Sciatic nerve (tissue), 2 donors: ENCODE results near the gene ANO6. TPM values are rescaled to one million over a fixed set of nuclear protein-coding genes. Genes with fewer than 3 reads are reported as not detected.

Source experiments
- ATAC-seq: fragments of 200-7000 bp; cut with Tn5 transposase; one replicate; pipeline ENCODE4 v1.9.1; 2020; ENCODE audit warnings: mild to moderate bottlenecking, moderate library complexity
- DNase-seq: peaks from one replicate; pipeline ENCODE4 v3.0.0-alpha.2; 2020; ENCODE audit warnings: low spot score
- intact Hi-C: fragments of 100-400 bp; cut with DNase I; formaldehyde crosslinking; loops from one replicate; pipeline ENCODE4 v1.14.2; 2022
- total RNA-seq: library from RNA; stranded (reverse); fragmentation: NEBNext Ultra II Directional; extraction: Animal tissue kit (Norgen Biotek cat#: 25700); gene quantifications from one replicate; pipeline ENCODE4 v1.2.1, GENCODE V29; 2021
- donor health status: DM: no; HTN: no; CAD: no.
- donor health status: DM: no; HTN: no; CAD: no.

Gene ANO6
- total RNA-seq, 1 donor from 2014 or later, result 50.6 TPM

GRCh38 chr12:45411626-45412025 lies 195.7 kb downstream of the ANO6 start:
- intact Hi-C loops, result no loop called here
- no peak for ATAC-seq
- DNase-seq, result no peak

DNA sequence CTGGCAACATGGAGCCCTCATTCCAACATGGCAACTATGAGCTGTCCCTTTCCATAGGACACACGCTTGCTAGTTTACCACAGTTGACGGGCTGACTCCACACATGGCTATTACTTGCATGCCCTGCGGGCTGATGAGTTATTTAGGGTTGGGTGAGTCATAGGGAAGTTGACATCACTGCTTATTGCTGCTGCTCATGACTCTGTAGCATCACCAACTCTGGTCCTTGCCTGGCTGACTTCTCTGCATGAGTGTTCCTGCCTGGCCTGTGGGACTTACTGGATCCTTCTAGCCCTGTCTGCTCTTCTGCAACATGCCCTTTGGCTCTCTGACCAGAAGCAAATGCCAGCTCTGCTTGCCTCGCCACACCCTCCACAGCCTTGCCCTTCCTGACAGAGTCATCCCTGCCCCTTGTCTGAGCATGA lies 199.5 kb downstream of the ANO6 start:
- ATAC-seq (peak; percentile 87), DNase-seq (no peak)
- intact Hi-C loops, result no loop called here

GRCh38 chr12:45416126-45416525 lies 200.2 kb downstream of the ANO6 start:
- intact Hi-C loops, result no loop called here
- ATAC-seq (no peak), DNase-seq (no peak)

GRCh38 chr12:45418520-45418919 lies 202.6 kb downstream of the ANO6 start:
- intact Hi-C loops, result no loop called here
- no peak for DNase-seq
- no peak for ATAC-seq

- intact Hi-C loops, result no loop called here
- DNase-seq, result no peak
- no peak for ATAC-seq
These were observed 203.5 kb downstream of the ANO6 start for GRCh38 chr12:45419317-45419814.

DNA sequence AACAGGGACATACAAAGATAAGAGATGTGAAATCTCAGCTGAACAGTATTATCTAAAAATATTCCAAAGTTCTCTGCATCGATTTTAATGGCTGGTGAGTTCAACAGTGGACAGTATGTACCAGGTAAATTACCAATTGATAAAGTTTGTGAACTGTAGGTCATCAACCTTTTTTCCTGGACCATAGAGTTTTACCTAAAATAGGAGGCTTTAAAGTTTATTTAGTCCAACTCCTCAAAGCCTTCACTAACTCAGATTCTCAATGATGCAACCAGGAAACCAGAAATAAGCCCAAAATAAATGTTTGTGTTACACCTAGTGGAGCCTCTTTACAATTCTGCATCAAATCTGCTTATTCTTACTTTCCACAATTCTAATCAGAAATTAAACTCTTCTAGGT lies 205.8 kb downstream of the ANO6 start:
- DNase-seq, result no peak
- no peak for ATAC-seq
- intact Hi-C loops, result no loop called here

- no peak for ATAC-seq
- intact Hi-C loops, result no loop called here
- no peak for DNase-seq
These were observed 208.0 kb downstream of the ANO6 start for GRCh38 chr12:45423931-45424330.

DNA sequence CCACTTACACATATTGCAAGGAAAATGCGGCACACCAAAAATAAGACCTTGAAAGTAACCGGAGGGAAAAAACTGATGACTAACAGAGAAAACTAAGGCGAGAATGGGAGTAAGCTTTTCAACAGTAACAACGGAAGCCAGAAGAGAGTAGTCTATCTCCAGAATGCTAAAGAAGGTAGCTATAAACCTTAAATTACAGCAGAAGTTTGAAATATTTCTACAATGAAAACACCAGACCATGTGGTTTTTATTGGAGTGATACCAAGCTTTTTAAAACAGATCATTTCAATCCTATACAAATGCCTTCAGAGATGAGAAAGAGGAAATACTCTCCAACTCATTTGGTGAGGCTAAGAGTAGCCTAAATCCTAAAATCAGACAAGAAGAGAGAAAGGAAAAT lies 209.5 kb downstream of the ANO6 start:
- DNase-seq (no peak), ATAC-seq (no peak)
- intact Hi-C loops, result no loop called here

- ATAC-seq (no peak), DNase-seq (no peak)
- intact Hi-C loops, result no loop called here
These were observed 210.4 kb downstream of the ANO6 start for GRCh38 chr12:45426294-45426693.

GRCh38 chr12:45427042-45427441 lies 211.1 kb downstream of the ANO6 start:
- DNase-seq, result no peak
- ATAC-seq, result no peak
- intact Hi-C loops, result no loop called here

DNA sequence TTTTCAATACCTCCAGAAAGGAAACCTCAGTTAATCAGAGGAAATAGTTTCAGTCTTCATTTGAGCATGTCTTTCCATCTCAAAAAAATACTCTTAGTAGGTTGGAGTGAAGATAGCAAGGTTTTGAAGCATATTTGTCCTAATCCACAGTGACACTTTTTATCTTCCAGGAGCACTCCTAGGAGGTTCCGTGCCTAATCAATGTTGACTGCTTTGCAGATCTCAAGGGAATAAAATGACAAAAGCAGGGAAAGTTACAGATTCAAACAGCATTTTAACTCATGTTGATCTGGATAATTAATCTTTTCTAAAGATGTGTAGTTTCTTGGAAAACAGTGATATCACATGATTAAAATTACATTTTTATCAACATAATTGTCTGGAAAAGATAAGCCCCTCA lies 213.9 kb downstream of the ANO6 start:
- intact Hi-C loops, result no loop called here
- ATAC-seq (no peak), DNase-seq (no peak)

GRCh38 chr12:45431126-45431525 lies 215.2 kb downstream of the ANO6 start:
- no peak for ATAC-seq
- intact Hi-C loops, result no loop called here
- no peak for DNase-seq

GRCh38 chr12:45432710-45433109 lies 216.8 kb downstream of the ANO6 start:
- DNase-seq, result no peak
- intact Hi-C loops, result no loop called here
- ATAC-seq, result no peak

- ATAC-seq (no peak), DNase-seq (no peak)
- intact Hi-C loops, result no loop called here
These were observed 217.6 kb downstream of the ANO6 start for GRCh38 chr12:45433441-45433868.

DNA sequence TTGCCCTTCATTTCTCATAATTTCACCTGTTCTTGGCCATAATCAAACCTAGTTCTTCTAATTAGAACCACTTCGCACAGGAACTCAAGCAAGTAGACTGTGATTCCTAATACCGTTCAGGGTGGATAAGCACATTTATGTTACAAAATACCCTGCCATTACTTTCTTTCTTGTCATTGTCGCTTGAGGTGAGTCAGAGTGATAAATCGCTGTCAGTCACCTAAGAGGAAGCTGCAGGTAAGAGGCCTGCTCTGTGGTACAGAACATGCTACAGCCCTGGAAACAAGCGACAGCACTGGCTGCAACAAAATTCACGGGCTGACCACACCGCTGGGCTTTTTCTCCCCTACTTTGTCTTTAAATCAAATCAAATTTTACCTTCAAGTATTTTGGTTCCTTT lies 218.2 kb downstream of the ANO6 start:
- no peak for DNase-seq
- intact Hi-C loops, result no loop called here
- no peak for ATAC-seq

DNA sequence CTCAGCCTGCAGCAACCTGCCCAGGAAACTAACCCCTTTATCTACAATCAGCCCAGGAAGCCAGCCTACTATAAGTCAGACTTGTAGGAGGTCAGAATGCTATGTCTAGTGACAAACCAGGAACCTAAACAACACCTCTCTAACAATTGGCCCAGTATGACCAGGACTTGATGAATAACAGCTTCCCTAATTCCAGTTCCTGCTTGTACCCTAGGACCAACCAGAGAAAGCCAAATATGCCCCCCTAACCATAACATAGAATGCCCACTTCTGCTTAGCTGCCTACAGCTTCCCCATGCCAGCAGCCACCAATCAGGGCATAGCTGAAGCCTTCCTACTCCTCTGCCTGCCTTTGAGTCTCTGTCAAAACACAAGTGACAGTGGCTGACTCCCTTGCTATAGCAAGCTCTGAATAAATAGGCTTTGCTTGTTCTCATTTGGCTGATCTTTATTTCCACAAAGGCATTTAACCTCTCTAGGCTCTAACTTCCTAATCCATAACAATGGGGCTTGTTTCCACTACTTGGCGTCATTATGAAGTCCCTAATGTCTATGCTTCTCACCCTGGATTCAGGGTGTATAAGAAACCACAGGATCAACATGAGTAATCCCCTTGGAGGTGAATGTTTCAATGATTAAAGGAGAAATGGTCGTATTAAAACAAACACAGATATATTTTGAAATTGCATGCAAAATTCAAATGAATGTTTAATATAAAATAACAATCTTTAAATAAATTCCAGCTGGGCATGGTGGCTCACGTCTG lies 220.2 kb downstream of the ANO6 start:
- peak; percentile 74 for ATAC-seq

GRCh38 chr12:45439039-45439438 lies 223.1 kb downstream of the ANO6 start:
- ATAC-seq, result no peak
- no peak for DNase-seq
- intact Hi-C loops, result no loop called here

More for the DNA sequence above, 220.2 kb downstream of the ANO6 start:
- intact Hi-C loops, result no loop called here
- DNase-seq, result no peak

GRCh38 chr12:45446013-45446412 lies 230.1 kb downstream of the ANO6 start:
- intact Hi-C loops, result no loop called here
- ATAC-seq (no peak), DNase-seq (no peak)

GRCh38 chr12:45458238-45458637 lies 242.3 kb downstream of the ANO6 start:
- ATAC-seq, result no peak
- intact Hi-C loops, result no loop called here

DNA sequence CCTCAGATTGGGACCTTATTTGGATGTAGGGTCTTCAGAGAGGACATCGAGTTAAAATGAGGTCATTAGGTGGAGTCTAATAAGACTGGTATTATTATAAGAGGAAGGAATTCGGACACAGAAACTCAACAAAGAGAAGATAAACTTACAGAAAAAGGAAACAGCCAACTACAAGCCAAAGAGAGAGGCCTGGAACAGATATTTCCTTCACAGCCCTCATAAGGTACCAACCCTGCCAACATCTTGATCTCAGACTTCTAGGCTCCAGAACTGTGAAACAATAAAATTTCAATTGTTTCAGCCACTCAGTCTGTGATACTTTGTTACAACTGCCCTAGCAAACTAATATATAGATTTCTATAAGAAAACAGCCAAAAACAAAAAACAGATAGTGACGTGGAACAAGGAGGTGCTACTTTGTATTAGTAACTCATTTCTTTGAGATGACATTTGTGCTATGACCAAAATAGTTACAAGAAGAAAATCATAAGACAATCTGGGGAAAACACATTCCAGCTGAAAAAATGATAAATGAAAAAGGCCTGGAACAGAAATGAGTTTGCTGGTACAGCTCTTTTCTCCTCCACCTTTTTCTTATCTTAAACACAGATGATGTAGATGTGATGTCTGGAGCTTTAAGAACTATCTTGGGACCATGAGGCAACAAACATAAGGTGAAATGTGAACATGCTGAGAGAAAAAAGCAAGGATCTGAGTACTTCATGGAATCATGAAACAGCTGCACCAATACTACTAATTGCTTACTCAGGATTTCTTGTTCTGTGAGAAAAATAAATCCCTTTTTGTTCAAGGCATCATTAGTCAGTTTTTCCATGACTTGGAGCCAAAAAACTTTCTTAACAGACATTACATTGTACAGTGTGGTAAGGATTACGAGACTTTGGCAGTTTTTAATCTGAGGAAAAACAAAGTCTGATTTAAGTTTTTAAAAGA lies 243.2 kb downstream of the ANO6 start:
- intact Hi-C loops, result no loop called here
- no peak for DNase-seq
- ATAC-seq, result peak; percentile 91

More at GRCh38 chr12:45458238-45458637, 242.3 kb downstream of the ANO6 start:
- DNase-seq, result no peak
